ENCODE data around the gene RTP1.

DNA sequence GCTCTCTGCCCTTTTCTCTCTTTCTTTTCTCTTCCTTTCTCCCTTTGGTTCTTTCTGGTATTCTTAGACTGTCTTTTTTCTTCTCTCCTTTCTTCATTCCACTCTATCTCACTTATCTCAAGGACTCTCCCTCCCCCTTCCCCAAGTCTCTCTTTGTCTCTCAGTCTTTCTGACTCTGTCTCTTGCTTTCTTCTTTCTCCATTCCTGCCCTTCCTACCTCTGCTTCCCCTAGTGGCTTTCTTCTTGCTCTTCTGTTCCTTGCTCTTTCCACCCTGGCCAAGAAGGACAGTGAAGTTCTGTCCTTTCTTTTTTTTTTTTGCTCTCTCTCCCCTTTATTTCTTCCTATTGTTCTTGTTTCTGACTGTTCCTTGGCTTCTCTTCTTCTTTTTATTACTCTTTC, 35.7 kb upstream of the RTP1 start:
- TF ChIP-seq, protein P1, sequence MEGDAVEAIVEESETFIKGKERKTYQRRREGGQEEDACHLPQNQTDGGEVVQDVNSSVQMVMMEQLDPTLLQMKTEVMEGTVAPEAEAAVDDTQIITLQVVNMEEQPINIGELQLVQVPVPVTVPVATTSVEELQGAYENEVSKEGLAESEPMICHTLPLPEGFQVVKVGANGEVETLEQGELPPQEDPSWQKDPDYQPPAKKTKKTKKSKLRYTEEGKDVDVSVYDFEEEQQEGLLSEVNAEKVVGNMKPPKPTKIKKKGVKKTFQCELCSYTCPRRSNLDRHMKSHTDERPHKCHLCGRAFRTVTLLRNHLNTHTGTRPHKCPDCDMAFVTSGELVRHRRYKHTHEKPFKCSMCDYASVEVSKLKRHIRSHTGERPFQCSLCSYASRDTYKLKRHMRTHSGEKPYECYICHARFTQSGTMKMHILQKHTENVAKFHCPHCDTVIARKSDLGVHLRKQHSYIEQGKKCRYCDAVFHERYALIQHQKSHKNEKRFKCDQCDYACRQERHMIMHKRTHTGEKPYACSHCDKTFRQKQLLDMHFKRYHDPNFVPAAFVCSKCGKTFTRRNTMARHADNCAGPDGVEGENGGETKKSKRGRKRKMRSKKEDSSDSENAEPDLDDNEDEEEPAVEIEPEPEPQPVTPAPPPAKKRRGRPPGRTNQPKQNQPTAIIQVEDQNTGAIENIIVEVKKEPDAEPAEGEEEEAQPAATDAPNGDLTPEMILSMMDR (conservative IDR thresholded peaks at IDR 0.05): no peak; the same call in 1 of the 2 replicates
- TF ChIP-seq EZH2 (IDR thresholded peaks at IDR 0.05; ENCODE audit: low read depth): no peak
